ENCODE measurements around the gene CPLX3.

The CPLX3 gene

GRCh38 chr15:74788042-74788682 lies 38.3 kb upstream of the CPLX3 start:
- DNase-seq (ENCODE audit: low read depth): no peak

- no peak for DNase-seq (ENCODE audit: low read depth)
Measured at GRCh38 chr15:74788683-74789151, 37.7 kb upstream of the CPLX3 start.

GRCh38 chr15:74789171-74789631 lies 37.2 kb upstream of the CPLX3 start:
- DNase-seq (ENCODE audit: low read depth): no peak

GRCh38 chr15:74789741-74790079 lies 36.7 kb upstream of the CPLX3 start:
- DNase-seq (ENCODE audit: low read depth): no peak

GRCh38 chr15:74790080-74790916 lies 36.1 kb upstream of the CPLX3 start:
- peak; percentile 71 for DNase-seq (ENCODE audit: low read depth)

- DNase-seq (ENCODE audit: low read depth): no peak
Measured at GRCh38 chr15:74791007-74791406, 35.4 kb upstream of the CPLX3 start.

GRCh38 chr15:74791667-74792066 lies 34.8 kb upstream of the CPLX3 start:
- DNase-seq (ENCODE audit: low read depth): no peak

GRCh38 chr15:74792227-74793016 lies 34.0 kb upstream of the CPLX3 start:
- DNase-seq (ENCODE audit: low read depth): no peak

GRCh38 chr15:74793135-74794028 lies 33.0 kb upstream of the CPLX3 start:
- DNase-seq (ENCODE audit: low read depth): no peak

- DNase-seq (ENCODE audit: low read depth): no peak
Measured at GRCh38 chr15:74794248-74794969, 32.0 kb upstream of the CPLX3 start.

GRCh38 chr15:74794970-74795349 lies 31.5 kb upstream of the CPLX3 start:
- no peak for DNase-seq (ENCODE audit: low read depth)

- no peak for DNase-seq (ENCODE audit: low read depth)
Measured at GRCh38 chr15:74795966-74796625, 30.3 kb upstream of the CPLX3 start.

- DNase-seq (ENCODE audit: low read depth): no peak
Measured at GRCh38 chr15:74798388-74799254, 27.8 kb upstream of the CPLX3 start.

- no peak for DNase-seq (ENCODE audit: low read depth)
Measured at GRCh38 chr15:74799255-74799855, 27.1 kb upstream of the CPLX3 start.

GRCh38 chr15:74799856-74800558 lies 26.4 kb upstream of the CPLX3 start:
- no peak for DNase-seq (ENCODE audit: low read depth)

GRCh38 chr15:74800559-74801094 lies 25.8 kb upstream of the CPLX3 start:
- no peak for DNase-seq (ENCODE audit: low read depth)

- DNase-seq (ENCODE audit: low read depth): no peak
Measured at GRCh38 chr15:74801311-74801997, 25.0 kb upstream of the CPLX3 start.
